ENCODE data around the gene ITSN1.
"Not testable (repeated sequence)": the region's sequence is repeated elsewhere in the genome, so short reads cannot be mapped to it uniquely, and the experiment has no call there.

ITSN1 gene

DNA sequence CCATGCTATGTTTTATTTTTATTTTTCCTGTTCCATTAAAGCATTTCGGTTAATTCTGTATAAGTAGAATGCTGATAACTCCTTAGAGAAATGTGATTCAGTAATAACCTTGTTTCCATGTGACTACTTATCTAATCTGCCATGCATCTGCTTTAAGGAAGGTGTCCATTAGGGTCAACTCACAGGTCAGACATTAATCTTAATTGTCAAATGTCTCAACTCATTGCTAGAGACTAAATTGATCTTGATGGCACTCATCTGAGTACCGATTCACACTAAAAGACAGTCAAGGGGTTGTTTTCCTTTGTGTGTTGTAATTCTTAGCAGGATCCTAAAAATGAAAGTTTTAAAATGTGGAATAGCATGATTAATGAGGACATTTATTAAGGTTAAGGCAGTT lies 41.8 kb downstream of the ITSN1 start:
- DNase-seq = no peak

DNA sequence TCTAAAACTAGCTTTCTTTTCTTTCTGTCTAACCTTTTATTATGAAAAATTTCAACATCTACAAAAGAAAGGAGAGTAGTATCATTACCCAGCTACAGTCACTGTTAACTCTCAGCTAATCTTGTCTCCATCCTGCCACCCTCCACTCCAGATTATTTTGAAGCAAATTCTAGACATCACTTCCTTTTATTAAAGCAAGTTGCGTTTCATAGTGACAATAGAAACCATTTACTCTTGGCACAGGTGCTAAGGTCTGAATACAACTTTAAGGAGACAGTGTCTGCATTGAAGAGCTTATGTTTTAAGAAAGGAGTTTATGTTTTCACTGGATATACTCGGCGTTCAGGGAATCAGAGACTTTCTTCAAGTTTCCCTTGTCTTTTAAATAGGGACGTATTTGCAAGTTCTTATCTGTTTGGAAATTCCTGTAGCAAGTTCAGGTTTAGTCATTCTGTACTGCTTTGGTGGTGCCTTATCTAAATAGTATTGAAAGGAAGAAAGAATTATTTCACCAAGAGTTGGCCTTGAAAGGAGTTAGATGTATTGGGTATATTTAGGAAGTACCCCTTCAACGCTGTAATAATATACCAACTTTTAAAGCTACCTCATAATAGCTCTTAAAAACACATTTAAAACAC lies 42.7 kb downstream of the ITSN1 start:
- DNase-seq = no peak

DNA sequence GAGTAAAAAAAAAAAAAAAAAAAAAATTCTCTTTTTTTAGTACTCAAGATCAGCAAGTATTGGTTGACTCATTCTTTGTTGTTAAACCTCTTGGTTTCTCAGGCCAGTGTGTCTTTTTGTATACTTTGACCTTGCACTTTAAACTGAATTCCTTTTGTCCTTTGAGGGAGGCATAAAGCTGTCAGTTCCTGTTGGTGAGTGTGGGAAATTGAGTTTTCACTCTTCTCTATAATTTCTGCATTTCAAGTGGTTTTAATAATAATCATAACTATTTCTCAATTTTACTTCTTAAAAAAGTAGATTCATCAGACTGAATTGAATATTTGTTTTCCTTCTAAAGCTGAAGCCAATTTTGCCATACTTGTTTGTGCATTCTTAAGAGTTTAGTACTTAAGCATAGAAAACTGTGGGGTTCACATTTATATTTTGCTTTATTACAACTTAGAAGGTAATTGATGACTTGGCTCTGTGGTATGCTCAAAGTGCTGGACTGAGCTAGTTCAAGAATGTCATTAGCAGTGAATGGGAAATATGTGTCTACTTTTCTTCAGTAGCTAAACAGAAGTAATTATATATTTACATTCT lies 43.4 kb downstream of the ITSN1 start:
- DNase-seq = no peak

DNA sequence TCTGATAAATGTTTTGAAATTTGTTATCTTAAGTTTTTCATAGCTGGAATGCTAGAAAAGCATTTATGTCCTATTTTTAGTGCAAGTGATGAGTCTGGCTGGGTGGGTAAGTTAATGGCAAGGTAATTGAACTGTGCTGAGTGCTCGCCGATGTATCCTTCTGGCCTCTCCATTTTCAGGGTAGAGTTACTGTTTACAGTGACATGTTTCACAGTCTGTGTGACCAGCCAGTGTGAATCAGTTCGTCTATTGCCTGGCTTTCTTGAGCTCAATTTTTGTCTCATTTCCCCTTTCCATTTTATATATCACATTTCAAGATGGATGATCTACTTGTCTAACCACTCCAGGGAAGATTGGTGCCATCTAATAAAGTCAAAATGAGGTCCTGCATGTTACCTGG lies 44.1 kb downstream of the ITSN1 start:
- DNase-seq = no peak

DNA sequence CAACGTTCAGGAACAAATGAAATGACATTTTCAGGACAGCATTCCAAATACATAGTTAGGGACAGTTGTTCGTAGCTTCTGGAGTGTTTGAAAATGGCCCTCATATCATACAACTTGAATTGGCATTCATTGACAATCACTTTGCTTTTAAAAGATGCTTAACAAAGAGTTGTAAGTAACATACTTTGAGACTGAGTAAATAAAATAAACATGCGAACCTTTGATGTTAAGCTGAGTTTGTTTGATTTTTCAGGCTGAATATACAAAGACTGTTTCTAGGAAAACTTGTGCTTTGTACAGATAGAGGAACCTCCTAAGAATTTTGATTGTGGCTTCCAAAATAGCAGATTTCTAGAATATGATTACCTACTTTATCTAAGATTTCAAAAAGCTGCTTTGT lies 45.3 kb downstream of the ITSN1 start:
- DNase-seq = no peak

DNA sequence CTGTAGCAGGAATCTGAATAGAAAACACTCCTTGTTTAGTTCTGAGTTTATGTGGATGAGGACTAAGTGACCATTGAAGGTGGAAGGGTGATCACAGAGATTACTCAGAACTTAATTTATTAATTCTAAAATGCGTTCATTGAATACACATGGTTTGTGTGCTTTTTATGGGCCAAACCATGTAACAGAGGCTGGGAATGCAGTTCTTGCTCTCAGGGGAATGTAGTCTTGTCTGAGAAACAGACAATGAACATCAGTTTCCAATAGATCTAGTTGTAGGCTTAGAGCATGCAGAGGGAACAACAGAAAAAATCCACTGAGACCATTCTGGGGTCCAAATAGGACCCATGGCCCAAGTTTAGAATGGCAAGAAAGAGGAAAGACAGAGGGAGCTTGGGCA lies 46.1 kb downstream of the ITSN1 start:
- DNase-seq = no peak

DNA sequence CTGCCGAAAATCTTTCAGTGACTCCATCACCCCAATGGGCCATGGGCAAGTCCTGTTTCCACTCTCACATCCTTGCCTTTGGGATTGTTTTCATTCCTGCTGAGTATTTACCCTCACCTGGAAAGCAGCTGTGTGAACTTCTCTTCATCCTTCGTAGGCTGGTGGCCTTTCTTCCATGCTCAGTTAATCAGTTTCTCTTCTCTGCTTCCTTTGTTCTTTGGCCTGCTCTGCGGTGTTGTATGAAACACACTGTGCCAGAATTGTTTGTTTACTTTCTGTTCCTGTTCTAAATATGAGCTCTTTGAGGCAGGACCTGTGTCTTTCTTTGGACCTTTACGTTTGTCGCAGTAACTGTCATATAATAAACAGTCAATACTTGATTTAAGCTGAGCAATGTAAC lies 48.6 kb downstream of the ITSN1 start:
- no peak for DNase-seq

DNA sequence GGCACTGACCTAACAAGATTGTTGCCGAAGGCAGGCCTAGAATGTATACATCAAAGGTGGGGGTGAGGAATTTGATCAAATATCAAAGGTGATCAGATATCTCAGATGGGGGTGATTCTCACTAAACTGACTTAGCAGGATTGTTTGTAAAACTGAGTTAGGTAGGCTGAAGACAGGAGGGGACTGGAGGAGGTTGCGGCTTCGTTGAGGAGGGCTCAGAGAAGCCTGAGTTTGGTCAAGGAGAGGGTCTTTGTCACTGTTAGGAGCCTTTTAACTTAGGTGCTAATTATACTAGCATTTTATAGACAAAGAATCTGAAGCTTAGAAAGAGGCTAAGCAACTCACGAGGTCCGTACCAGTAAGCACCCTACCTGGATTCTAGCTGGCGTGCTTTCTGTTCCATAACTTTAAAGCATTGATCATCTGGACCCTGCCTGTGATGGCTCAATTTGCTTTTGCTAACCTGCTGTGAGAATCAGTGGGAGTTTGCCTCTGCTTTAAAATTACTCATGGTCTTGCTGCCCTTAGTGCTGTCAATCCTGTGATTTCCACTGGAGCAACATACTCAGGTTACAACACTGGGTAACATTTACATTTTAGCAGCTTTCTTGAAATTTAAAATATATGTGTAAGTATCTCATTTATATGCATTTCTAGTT lies 49.8 kb downstream of the ITSN1 start:
- DNase-seq = no peak

DNA sequence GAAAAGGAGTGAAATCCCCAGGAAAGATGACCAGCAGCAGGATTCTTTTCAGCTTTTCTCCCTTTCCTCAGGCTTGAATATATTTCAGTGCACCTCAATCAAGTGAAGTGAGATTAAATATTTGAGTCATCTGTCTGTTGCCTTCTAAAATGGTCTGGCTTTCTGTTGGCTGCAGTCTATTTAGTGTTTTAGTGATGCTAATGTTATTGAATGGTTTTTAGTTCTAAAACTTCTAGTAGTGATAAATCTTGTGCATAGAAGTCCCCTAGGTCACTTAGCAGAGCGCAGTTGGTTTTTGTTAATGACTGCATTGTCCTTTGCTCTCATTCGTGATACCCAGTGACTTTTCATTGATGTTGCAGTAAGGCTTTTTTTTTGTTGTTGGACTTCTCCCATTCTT lies 53.5 kb downstream of the ITSN1 start:
- no peak for DNase-seq

DNA sequence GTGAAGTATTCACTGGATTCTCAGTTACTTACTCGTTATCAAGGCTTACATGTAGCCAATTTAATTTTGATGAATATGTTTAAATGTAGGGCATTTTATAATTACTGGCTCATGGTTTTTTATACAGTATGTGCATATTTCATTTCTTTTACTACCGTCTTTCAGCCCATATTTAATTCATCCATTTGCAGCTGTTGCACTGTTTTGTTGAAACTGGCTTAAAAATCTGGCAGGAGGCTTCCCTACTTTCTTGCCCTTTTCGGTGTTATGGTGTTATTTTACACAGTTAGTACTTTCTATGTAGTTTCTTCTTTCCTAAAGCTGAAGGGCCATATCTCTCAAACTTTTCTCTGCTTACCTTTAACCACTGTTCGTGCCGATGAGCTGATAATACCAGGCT lies 54.2 kb downstream of the ITSN1 start:
- no peak for DNase-seq

DNA sequence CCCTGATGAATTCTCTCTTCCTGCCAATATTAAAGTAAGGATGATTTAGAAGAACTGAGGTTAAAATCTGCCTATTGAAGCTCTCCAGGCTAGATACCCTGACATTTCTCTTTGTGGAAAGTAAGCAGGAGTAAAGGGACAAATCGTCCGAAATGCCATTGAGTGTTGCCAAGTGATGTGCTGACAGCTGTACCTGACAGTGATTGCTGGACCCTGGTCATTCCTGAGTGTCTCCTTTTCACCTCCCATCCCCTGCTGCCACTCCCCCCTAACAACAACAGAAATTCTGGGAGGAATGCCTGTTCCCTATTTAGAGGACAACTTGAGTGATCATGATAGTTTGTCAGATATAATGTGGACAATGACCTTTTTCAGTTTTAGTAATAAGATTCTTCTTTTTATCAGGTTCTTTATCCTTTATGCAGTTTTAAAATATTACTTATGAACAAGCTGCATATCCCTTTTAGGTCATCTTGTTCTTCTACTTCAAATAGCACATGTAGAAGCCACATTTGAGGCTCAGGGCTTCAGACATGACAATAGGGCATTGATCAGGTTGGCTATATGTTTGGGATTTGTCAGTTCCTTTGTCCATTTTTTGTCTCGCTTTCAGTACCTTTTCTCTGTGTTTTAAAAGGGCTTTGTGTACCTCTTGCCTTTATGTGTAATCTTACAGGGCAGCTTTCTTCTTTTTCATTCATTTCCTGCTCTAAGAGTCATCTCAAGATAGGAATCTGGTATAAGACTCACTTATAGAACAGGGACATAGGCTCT lies 56.0 kb downstream of the ITSN1 start:
- DNase-seq = no peak

DNA sequence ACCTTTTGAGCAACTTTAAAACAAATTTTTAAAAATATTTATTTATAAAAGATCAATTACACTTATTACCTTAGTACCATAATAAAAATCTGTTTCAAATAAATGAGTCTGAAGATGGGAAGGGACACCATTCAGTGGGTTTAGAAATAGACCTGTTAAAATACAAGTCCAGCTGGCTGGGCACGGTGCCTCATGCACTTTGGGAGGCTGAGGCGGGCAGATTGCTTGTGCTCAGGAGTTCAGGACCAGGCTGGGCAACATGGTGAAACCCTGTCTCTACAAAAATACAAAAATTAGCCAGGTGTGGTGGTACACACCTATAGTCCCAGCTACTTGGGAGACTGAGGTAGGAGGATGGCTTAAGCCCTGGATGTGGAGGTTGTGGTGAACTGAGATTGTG lies 57.0 kb downstream of the ITSN1 start:
- DNase-seq = no peak

DNA sequence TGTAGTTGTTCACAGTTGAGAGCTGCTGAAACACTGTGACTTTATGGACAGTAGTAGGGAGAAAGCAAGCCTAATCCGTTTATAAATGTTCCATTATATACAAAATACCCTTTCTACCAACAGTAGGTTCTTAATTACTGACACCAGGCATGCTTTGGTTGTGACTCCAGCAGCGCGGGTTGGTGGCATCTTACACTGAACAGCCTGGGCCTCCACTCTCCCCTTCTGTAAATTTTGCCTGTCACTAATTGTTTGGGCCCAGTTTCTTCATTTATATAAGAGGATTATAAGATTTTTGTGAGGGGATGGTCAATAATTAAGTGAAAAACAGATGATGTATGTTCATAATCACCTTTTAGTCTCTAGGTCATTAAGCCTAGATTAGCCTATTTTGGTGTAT lies 58.2 kb downstream of the ITSN1 start:
- DNase-seq = no peak

DNA sequence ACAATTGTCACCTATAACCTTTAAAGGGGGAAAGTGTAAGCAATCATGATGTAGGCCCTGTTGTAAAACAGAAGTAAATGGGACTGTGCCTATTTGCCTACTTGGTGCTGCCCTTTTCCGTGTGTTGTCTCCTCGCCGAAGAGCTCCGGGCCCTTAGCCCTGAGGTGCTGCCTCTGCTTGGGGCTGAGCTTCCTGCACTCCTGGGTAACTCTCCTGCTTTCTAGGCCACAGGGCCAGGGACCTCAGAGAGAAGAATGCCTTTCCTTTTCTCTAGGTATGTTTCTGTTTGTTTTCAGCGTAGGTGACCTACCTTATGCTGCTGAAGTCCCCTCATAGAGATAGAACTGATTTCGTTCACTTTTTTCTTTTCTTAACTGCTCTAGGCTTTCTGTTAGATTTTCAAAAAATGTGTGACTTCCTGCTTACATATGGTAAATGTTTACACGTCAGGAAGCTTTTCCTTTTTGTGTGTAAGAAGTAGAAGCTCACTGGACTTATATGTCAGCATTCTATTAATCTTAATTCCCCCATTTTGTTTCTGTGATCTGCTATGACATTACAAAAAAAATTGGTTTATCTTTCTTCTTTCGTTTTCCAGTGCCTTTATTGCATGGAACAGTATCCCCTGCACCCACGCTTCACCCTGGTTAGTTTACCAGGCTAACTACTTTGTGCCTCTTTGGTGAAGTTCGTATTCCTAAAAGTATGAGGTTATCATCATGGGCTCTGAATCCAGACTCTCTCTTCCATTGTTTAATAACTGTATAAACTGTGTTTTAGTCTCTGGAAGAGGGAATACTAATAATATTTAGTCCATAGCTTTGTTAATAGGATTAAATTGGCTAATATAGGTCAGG lies 61.7 kb downstream of the ITSN1 start:
- DNase-seq = no peak

DNA sequence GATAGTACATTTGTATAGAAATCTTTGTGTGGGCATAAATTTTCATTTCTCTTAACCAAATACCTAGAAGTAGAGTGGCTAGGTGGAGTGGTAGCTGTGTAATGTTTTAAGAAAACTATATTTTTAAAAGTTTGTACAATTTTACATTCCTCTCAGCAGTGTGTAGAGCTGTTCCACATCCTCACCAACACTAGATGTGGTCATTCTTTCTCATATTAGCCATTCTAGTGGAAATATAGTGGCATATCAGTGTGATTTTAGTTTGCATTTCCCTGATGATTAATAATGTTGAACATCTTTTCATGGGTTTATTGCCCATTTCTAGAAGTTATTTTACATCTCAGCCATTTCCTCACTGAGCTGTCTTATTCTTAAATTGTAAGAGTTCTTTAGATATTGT lies 65.5 kb downstream of the ITSN1 start:
- DNase-seq = no peak

DNA sequence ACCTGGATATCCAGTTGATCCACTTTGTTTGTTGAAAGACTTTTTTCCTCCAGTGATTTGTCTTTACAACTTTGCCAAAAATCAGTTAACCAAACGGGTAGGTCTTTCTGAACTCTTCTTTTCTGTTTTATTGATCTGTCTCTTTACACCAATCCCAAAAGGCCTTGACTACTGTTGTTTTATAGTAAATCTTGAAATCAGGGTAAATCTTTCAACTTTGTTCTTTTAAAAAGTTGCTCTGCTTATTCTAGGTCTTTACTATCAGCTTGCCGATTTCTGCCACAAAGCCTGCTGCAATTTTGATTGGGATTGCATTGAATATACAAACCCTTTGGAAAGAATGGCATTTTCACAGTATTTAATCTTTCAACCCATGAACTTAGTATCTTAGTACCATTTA lies 66.6 kb downstream of the ITSN1 start:
- DNase-seq = no peak

DNA sequence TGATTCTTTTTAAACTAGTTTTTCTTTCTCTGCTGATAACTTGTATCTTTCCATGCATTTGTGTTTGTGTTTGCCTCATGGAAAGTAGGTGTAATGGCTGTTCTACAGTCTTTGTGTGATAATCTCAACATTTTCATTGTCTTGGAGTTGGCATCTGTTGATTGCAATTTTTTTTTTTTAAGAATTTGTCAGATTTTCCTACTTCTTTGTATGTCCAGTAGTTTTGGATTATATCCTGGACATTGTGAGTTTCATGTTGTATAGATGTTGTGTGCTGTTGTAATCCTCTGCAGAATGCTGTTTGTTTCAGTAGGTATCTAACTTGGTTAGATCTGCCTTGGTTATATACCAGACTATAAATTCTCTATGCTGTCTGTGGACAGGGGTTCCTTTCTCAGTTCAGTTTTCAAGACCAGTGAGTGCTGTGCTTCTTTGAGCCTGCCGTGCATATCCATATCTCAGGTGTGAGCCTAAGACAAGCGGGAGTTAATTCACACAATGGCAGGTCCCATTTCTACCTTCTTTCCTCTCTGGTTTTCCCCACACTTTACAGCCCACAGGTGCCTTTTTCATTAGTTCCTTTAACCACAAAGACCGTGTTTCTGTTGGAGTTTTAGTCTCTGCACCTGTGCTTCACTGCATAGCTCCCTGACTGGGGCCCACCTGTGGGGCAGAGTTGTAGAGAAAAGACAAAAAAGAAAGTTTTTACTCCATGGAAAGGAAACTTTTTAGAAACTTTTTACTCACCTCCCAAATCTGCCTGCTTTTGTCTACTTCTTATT lies 69.9 kb downstream of the ITSN1 start:
- no peak for DNase-seq

DNA sequence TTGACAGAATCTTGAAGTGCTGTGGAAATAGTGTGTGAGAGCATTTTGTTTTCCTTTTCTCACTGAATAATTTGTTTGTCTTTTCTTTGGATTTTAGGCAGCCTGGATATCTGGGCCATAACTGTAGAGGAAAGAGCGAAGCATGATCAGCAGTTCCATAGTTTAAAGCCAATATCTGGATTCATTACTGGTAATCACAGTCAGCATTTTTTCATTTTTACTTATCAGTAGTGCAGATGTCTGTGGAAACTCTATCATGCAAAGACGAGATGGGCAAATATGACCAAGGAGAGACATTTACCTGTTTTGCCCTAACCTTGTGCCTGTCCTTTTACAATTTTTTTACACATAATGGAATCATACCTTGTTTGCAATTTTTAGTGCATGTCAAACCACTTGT lies 78.8 kb downstream of the ITSN1 start:
- no peak for DNase-seq

DNA sequence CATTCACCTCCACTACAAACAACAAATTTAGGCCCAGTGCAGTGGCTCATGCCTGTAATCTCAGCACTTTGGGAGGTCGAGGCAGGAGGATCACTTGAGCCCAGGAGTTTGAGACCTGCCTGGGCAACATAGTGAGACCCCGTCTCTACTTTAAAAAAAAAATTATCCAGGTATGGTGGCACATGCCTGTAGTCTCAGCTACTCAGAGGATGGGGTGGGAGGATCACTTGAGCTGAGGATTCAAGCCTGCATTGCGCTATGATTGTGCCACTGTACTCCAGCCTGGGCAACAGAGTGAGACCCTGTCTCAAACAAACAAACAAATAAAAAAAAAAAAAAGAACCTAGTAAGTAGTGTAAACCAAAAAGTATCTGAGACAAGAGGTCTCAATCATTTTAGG lies 86.8 kb downstream of the ITSN1 start:
- DNase-seq = not testable (repeated sequence)

DNA sequence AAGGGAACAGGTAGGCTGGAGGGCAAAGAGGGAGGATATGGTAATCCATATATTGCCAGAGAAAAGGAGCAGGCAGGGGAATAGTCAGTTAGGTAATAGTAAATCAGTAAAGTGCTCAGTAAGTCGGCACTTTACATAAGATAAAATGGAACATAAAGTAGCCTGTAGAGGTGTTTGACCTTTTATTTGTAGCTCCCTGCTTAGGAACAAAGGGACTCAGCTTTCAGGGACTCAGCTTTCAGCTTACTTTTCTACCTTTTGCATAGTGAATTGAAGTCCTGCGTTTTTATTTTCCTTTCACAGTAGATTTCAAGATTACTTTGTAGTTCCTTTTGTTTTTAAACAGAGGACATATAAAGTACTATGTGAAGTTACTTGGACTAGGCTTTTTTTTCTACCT lies 87.3 kb downstream of the ITSN1 start:
- DNase-seq = no peak

DNA sequence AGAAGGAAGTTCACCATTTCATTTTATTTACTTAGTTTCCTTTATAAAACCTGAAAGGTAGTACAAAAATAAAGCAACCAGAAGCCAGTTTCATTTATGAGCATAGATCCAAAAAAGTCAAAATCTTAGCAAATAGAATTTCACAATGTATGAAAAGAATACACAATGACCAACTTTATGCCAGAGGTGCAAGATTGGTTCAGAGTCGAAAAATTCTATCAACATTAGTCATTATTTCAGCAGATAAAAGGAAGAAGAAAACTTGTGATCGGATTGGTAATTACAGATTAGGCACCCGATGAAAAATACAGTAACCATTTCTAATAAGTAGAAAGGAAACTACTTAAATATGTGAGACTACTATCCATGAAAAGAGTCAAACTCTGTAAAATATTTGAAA lies 89.1 kb downstream of the ITSN1 start:
- DNase-seq = no peak

DNA sequence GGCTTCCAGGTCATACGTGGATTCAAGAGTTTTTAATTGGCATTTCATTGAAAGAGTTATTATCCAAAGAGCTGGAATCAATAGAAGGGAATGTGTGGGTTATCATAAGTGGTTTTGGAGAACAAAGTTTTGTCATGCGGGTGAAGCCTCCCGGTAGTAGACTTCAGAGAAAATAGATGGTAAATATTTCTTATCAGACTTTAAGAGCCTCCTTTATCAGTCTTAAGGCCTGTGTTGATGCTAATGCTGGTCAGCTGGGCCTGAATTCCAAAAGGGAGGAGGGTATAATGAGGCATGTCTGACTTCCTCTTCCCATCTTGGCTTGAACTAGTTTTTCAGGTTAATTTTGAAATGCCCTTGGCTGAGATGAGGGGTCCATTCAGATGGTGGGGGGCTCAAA lies 89.7 kb downstream of the ITSN1 start:
- DNase-seq = no peak
